Panc1 (cell line): ENCODE measurements around the gene PAPSS2. TPM values are rescaled to one million over a fixed set of nuclear protein-coding genes. Genes with fewer than 3 reads are reported as not detected.

Experiments
- ATAC-seq: fragments of 200-7000 bp; cut with Tn5 transposase; 2 replicates; pipeline ENCODE4 v1.9.1; 2020; ENCODE audit warnings: mild to moderate bottlenecking, moderate library complexity
- BruUV-seq: library from RNA; stranded (reverse); fragments of 400-500 nt; replicated peaks from 2 replicates; lab custom pipeline; 2021; lab: Mats Ljungman, UMichigan
- CTCF ChIA-PET: fragments of 300-600 bp; sonication (Branson Sonifier 250); formaldehyde crosslinking; loops from one replicate; lab custom pipeline; 2022; ENCODE audit warnings: antibody characterized with exemption; lab: Charles Lee
- POLR2A ChIA-PET: fragments of 300-600 bp; sonication (Branson Sonifier 250); formaldehyde crosslinking; loops from one replicate; lab custom pipeline; 2022; ENCODE audit warnings: antibody characterized with exemption; lab: Charles Lee
- DNase-seq: peaks from one replicate; pipeline ENCODE4 v3.0.0-alpha.2; 2010; ENCODE audit warnings: low read depth, low spot score
- H3K27ac ChIP-seq: 2 replicates; pipeline ENCODE4 v1.5.1; 2011; ENCODE audit warnings: mild to moderate bottlenecking, low read length, inconsistent platforms
- H3K27me3 ChIP-seq: fragments of 200-500 bp; sonication (Bioruptor generic); 2 replicates; pipeline ENCODE4 v1.6.0; 2014; ENCODE audit warnings: low read length, inconsistent platforms; ENCODE audit not compliant: control insufficient read depth, insufficient read depth
- H3K36me3 ChIP-seq: fragments of 200-500 bp; sonication (Bioruptor generic); 2 replicates; pipeline ENCODE4 v1.5.1; 2014; ENCODE audit warnings: inconsistent platforms, mild to moderate bottlenecking, low read length, moderate library complexity; ENCODE audit not compliant: control insufficient read depth, insufficient read depth
- H3K4me1 ChIP-seq: 2 replicates; pipeline ENCODE4 v1.5.1; 2011; ENCODE audit warnings: inconsistent platforms, mild to moderate bottlenecking, low read length, moderate library complexity; ENCODE audit not compliant: control insufficient read depth, insufficient read depth
- H3K4me3 ChIP-seq, 2 experiments: 2 replicates each; pipeline ENCODE4 v1.5.1; 2011 to 2012; ENCODE audit warnings: low read depth in 2 of 2, low read length in 2 of 2, mild to moderate bottlenecking in 2 of 2, inconsistent platforms in 1 of 2, moderate library complexity in 1 of 2
- H3K9me3 ChIP-seq: fragments of 200-500 bp; sonication (Bioruptor generic); 2 replicates; pipeline ENCODE4 v1.5.1; 2014; ENCODE audit warnings: low read depth, mild to moderate bottlenecking, inconsistent platforms, low read length, moderate library complexity; ENCODE audit not compliant: control insufficient read depth, insufficient read depth
- POLR2AphosphoS5 ChIP-seq: IDR thresholded peaks from 2 replicates; pipeline ENCODE4 v1.6.1; 2012; ENCODE audit warnings: mild to moderate bottlenecking, low read depth, low read length, moderate library complexity
- REST ChIP-seq, 2 experiments: IDR thresholded peaks; 2 replicates each; pipeline ENCODE4 v1.6.1; 2011 to 2012; ENCODE audit warnings: low read depth in 2 of 2, control low read depth in 1 of 2, low read length in 1 of 2, mild to moderate bottlenecking in 1 of 2, moderate library complexity in 1 of 2; ENCODE audit not compliant: insufficient read depth in 1 of 2
- SIN3A ChIP-seq: IDR thresholded peaks from 2 replicates; pipeline ENCODE4 v1.6.1; 2012; ENCODE audit warnings: low read depth, mild to moderate bottlenecking, low read length, moderate library complexity, borderline replicate concordance; ENCODE audit not compliant: insufficient read depth
- TCF7L2 ChIP-seq: IDR thresholded peaks from 2 replicates; pipeline ENCODE4 v1.6.1; 2011; ENCODE audit warnings: mild to moderate bottlenecking, low read depth, low read length, inconsistent platforms
- in situ Hi-C: cut with HindIII; loops from 2 replicates; pipeline ENCODE4 v1.10.0; 2016; ENCODE audit warnings: low sequenced_read_pairs, low pct_unique_long_range_greater_than_20kb
- intact Hi-C: fragments of 100-400 bp; cut with micrococcal nuclease; formaldehyde crosslinking; loops from one replicate; pipeline ENCODE4 v1.10.0; 2022; ENCODE audit not compliant: unreplicated experiment
- total RNA-seq: library from RNA; stranded (reverse); gene quantifications from one replicate; pipeline ENCODE4 v1.2.1, GENCODE V29; 2021; ENCODE audit not compliant: unreplicated experiment
- TF ChIP-seq, protein P1 (sequence below): fragments of 450-650 bp; IDR thresholded peaks from 2 replicates; pipeline ENCODE4 v1.5.1; 2017; ENCODE audit warnings: mild to moderate bottlenecking

Gene PAPSS2
- total RNA-seq, 1 experiment from 2014 or later, result 17.1 TPM

DNA sequence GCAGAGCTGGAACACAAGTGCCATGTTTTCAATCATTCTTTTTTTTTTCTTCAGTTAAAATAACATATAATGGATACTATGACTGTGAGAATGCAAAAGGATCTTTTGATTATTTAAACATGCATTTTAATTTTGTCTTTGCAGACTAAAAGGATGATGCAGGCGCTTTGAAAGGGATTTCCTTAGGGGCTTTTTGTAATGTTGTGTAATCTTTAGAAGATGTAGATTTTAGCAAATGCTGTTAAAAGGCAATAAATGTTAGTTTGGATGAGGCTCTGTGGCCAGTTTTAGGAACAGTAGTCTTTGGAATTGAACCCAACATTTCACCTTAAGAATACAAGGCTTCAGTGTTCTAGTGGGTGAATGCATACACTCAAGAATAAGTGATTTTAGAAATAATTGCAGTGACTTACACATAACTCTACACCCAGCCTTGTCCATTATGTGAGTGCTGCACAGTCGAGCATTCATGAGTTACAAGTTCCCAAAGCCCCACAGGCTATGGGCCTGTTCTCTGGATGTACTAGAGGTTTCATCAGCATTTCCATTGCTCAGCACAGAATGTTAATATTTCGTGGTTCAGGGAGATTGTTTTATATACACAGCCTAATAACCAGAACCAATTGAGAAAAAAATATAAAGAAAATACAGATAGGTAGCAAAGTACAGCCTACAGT, 11.6 kb downstream of the PAPSS2 start:
- POLR2A ChIA-PET, result no interaction called here
- no peaks in the 10 kb centered on the region for H3K4me1 ChIP-seq
- H3K27me3 ChIP-seq, result no peaks in the 10 kb centered on the region
- no peak for TF ChIP-seq REST (IDR thresholded peaks at IDR 0.05; ENCODE audit: insufficient read depth in 1 of 2, low read depth in 2 of 2, low read length in 1 of 2)
- no peak for TF ChIP-seq TCF7L2
- TF ChIP-seq POLR2AphosphoS5, result no peak
- no peak for TF ChIP-seq SIN3A
- TF ChIP-seq, protein P1, sequence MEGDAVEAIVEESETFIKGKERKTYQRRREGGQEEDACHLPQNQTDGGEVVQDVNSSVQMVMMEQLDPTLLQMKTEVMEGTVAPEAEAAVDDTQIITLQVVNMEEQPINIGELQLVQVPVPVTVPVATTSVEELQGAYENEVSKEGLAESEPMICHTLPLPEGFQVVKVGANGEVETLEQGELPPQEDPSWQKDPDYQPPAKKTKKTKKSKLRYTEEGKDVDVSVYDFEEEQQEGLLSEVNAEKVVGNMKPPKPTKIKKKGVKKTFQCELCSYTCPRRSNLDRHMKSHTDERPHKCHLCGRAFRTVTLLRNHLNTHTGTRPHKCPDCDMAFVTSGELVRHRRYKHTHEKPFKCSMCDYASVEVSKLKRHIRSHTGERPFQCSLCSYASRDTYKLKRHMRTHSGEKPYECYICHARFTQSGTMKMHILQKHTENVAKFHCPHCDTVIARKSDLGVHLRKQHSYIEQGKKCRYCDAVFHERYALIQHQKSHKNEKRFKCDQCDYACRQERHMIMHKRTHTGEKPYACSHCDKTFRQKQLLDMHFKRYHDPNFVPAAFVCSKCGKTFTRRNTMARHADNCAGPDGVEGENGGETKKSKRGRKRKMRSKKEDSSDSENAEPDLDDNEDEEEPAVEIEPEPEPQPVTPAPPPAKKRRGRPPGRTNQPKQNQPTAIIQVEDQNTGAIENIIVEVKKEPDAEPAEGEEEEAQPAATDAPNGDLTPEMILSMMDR, result no peak
- H3K4me3 ChIP-seq, result no peak overlapping the region
- H3K27ac ChIP-seq, result no peak overlapping the region
- no TSS peak for BruUV-seq
- in situ Hi-C loops, result no loop called here
- no peaks in the 10 kb centered on the region for H3K36me3 ChIP-seq
- intact Hi-C loops, result no loop called here
- CTCF ChIA-PET, result interaction anchor here (0.7 kb wide), 1 partner anchor 12 kb away, joined by 4 read pairs; no protein-coding TSS in a partner anchor
- DNase-seq, result no peak
- ATAC-seq, result no peak
- no peaks in the 10 kb centered on the region for H3K9me3 ChIP-seq

GRCh38 chr10:87672551-87672950, 12.9 kb downstream of the PAPSS2 start:
- no peak overlapping the region for H3K4me3 ChIP-seq
- no peak for DNase-seq
- no peaks in the 10 kb centered on the region for H3K27me3 ChIP-seq
- ATAC-seq, result no peak
- H3K4me1 ChIP-seq, result no peaks in the 10 kb centered on the region
- ChIA-PET POLR2A (no interaction called here), CTCF (no interaction called here)
- intact Hi-C loops, result no loop called here
- no TSS peak for BruUV-seq
- TF ChIP-seq REST (IDR thresholded peaks at IDR 0.05; ENCODE audit: insufficient read depth in 1 of 2, low read depth in 2 of 2, low read length in 1 of 2) (no peak), SIN3A (no peak), TCF7L2 (no peak), POLR2AphosphoS5 (no peak)
- TF ChIP-seq, protein P1, result no peak
- H3K36me3 ChIP-seq, result no peaks in the 10 kb centered on the region
- in situ Hi-C loops, result no loop called here
- H3K9me3 ChIP-seq, result no peaks in the 10 kb centered on the region
- no peak overlapping the region for H3K27ac ChIP-seq
